GM23338 (cell line): Measurements from ENCODE around the gene USH2A. TPM values are rescaled to one million over a fixed set of nuclear protein-coding genes. Genes with fewer than 3 reads are reported as not detected.

Experiments used
- ATAC-seq: fragments of 200-7000 bp; cut with Tn5 transposase; 3 replicates; pipeline ENCODE4 v1.9.1; 2020
- DNase-seq: peaks from one replicate; pipeline ENCODE4 v3.0.0-alpha.2; 2015; ENCODE audit warnings: low spot score
- H2AFZ ChIP-seq: fragments of 200-600 bp; sonication (generic); 2 replicates; pipeline ENCODE4 v1.8.0; 2016; ENCODE audit warnings: antibody characterized with exemption, mild to moderate bottlenecking, moderate library complexity
- H3F3A ChIP-seq: fragments of 200-600 bp; sonication (generic); replicated peaks from 2 replicates; pipeline ENCODE4 v1.8.0; 2017; ENCODE audit warnings: antibody characterized with exemption, mixed run types, low read depth
- H3K27ac ChIP-seq: fragments of 200-600 bp; sonication (generic); 2 replicates; pipeline ENCODE4 v1.6.1; 2016; ENCODE audit warnings: low read depth
- H3K27me3 ChIP-seq: fragments of 200-600 bp; sonication (generic); 2 replicates; pipeline ENCODE4 v1.8.0; 2016; ENCODE audit warnings: mild to moderate bottlenecking, mixed run types, moderate library complexity; ENCODE audit not compliant: insufficient read depth
- H3K36me3 ChIP-seq: fragments of 200-600 bp; sonication (generic); 2 replicates; pipeline ENCODE4 v1.8.0; 2016; ENCODE audit warnings: mild to moderate bottlenecking; ENCODE audit not compliant: insufficient read depth
- H3K4me1 ChIP-seq: fragments of 200-600 bp; sonication (generic); 2 replicates; pipeline ENCODE4 v1.8.0; 2016; ENCODE audit warnings: mild to moderate bottlenecking, moderate library complexity; ENCODE audit not compliant: insufficient read depth
- H3K4me2 ChIP-seq: fragments of 200-600 bp; sonication (generic); 2 replicates; pipeline ENCODE4 v1.7.1; 2017; ENCODE audit warnings: mixed run types
- H3K4me3 ChIP-seq: fragments of 200-600 bp; sonication (generic); 2 replicates; pipeline ENCODE4 v1.6.1; 2016; ENCODE audit warnings: mixed run types
- H3K79me2 ChIP-seq: fragments of 200-600 bp; sonication (generic); replicated peaks from 2 replicates; pipeline ENCODE4 v1.8.0; 2017; ENCODE audit warnings: mild to moderate bottlenecking; ENCODE audit not compliant: insufficient read depth
- H3K9me2 ChIP-seq: fragments of 200-600 bp; sonication (generic); 2 replicates; pipeline ENCODE4 v1.8.0; 2017; ENCODE audit not compliant: insufficient read depth
- H4K20me1 ChIP-seq: fragments of 200-600 bp; sonication (generic); replicated peaks from 2 replicates; pipeline ENCODE4 v1.8.0; 2017; ENCODE audit warnings: mild to moderate bottlenecking; ENCODE audit not compliant: insufficient read depth
- H3K27ac Mint-ChIP-seq: 2 replicates; pipeline ENCODE4 v1.8.0; 2020; ENCODE audit warnings: inconsistent platforms, mild to moderate bottlenecking, moderate library complexity, mixed read lengths
- H3K27me3 Mint-ChIP-seq: 3 replicates; pipeline ENCODE4 v1.8.0; 2022; ENCODE audit warnings: low read depth, mild to moderate bottlenecking, moderate library complexity, mixed read lengths, inconsistent platforms; ENCODE audit not compliant: insufficient read depth, poor library complexity
- H3K36me3 Mint-ChIP-seq: 3 replicates; pipeline ENCODE4 v1.8.0; 2021; ENCODE audit warnings: low read depth, mild to moderate bottlenecking, inconsistent platforms, moderate library complexity, mixed read lengths
- H3K4me1 Mint-ChIP-seq: 3 replicates; pipeline ENCODE4 v1.8.0; 2020; ENCODE audit warnings: mild to moderate bottlenecking, inconsistent platforms, mixed read lengths
- H3K4me3 Mint-ChIP-seq: 3 replicates; pipeline ENCODE4 v1.8.0; 2021; ENCODE audit warnings: moderate library complexity, mild to moderate bottlenecking, inconsistent platforms, mixed read lengths
- H3K9me3 Mint-ChIP-seq: 3 replicates; pipeline ENCODE4 v1.8.0; 2020; ENCODE audit warnings: moderate library complexity, mild to moderate bottlenecking, inconsistent platforms, mixed read lengths
- CREB1 ChIP-seq: fragments of 250-450 bp; sonication (Bioruptor Pico); IDR thresholded peaks from 2 replicates; pipeline ENCODE4 v1.5.0; 2020; ENCODE audit warnings: low read depth, mild to moderate bottlenecking, moderate library complexity
- EZH2 ChIP-seq: fragments of 200-600 bp; sonication (generic); IDR thresholded peaks from one replicate; pipeline ENCODE4 v1.8.0; 2017; ENCODE audit warnings: antibody characterized with exemption, mild to moderate bottlenecking, low read depth; ENCODE audit not compliant: unreplicated experiment
- NANOG ChIP-seq: IDR thresholded peaks from 2 replicates; pipeline ENCODE4 v1.6.1; 2016; ENCODE audit warnings: antibody characterized with exemption, borderline replicate concordance
- POLR2AphosphoS5 ChIP-seq: IDR thresholded peaks from 2 replicates; pipeline ENCODE4 v1.6.1; 2016; ENCODE audit warnings: antibody characterized with exemption, low read depth
- STAT1 ChIP-seq: IDR thresholded peaks from one replicate; pipeline ENCODE4 v1.6.1; 2016; ENCODE audit warnings: antibody characterized with exemption; ENCODE audit not compliant: unreplicated experiment
- ZNF114 ChIP-seq: fragments of 250-450 bp; sonication (Bioruptor Pico); IDR thresholded peaks from 2 replicates; pipeline ENCODE4 v1.5.0; 2020; ENCODE audit warnings: mild to moderate bottlenecking, moderate library complexity
- ZNF331 ChIP-seq: fragments of 250-450 bp; sonication (Bioruptor Pico); IDR thresholded peaks from 2 replicates; pipeline ENCODE4 v1.5.0; 2020; ENCODE audit warnings: low read depth, mild to moderate bottlenecking, moderate library complexity
- polyA plus RNA-seq: library from polyadenylated mRNA; unstranded; fragments of >200 nt; fragmentation: Nextera tagmentation; extraction: Ambion mirVana; gene quantifications from 2 replicates; pipeline ENCODE4 v1.2.1, GENCODE V29; 2016
- total RNA-seq: library from RNA; depleted of rRNA; stranded (reverse); fragments of >200 nt; shearing (Covaris generic); gene quantifications from 2 replicates; pipeline ENCODE4 v1.2.3, GENCODE V29; 2014
- TF ChIP-seq, protein P1 (sequence below): IDR thresholded peaks from one replicate; pipeline ENCODE4 v1.6.1; 2018; ENCODE audit warnings: antibody characterized with exemption; ENCODE audit not compliant: unreplicated experiment
- TF ChIP-seq, protein P2 (sequence below), 2 experiments: fragments of 200-600 bp in 1 of 2; sonication (generic) in 1 of 2; conservative IDR thresholded peaks; 2 replicates each; pipeline versions ENCODE4 v1.5.1 to v1.6.1; 2016 to 2017; ENCODE audit warnings: antibody characterized with exemption in 2 of 2, low read depth in 2 of 2, mild to moderate bottlenecking in 2 of 2, moderate library complexity in 1 of 2

USH2A gene
- total and polyA plus RNA-seq, 2 experiments from 2014 or later: 0.03 TPM

DNA sequence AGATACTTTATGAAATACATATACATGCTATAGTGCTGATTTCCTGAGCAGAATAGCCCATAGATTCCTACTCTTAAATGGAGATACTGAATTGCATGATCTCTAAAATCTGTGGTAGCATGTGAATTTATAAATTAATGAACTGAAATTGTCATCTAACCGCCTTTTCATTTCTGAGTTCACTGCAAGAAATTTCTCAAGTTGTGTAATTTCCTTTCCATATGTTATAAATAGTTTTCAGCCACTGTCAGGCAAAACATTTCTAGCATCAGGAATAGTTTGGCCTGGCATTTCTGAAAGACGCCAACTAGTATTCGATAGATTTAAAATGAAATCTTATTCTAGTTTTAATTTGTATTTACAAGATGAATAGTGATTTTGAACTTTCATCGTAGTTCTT lies 310.1 kb downstream of the USH2A start:
- H3K27me3 ChIP-seq: no peaks in the 10 kb centered on the region
- no peaks in the 10 kb centered on the region for H3K36me3 ChIP-seq
- Mint-ChIP-seq H3K36me3 (no peaks in the 10 kb centered on the region), H3K4me1 (peaks cover 11% of the 10 kb centered on the region; the same call in 2 of the 3 replicates), H3K9me3 (no peaks in the 10 kb centered on the region), H3K27ac (no peak overlapping the region), H3K27me3 (no peaks in the 10 kb centered on the region), H3K4me3 (no peak overlapping the region)
- DNase-seq (no peak), ATAC-seq (no peak)
- no peak overlapping the region for H3K27ac ChIP-seq
- no peak overlapping the region for H3K4me3 ChIP-seq
- no peaks in the 10 kb centered on the region for H3K79me2 ChIP-seq
- H3K4me2 ChIP-seq: no peak overlapping the region
- H2AFZ ChIP-seq: no peak overlapping the region
- H4K20me1 ChIP-seq: no peaks in the 10 kb centered on the region
- H3F3A ChIP-seq: no peaks in the 10 kb centered on the region
- TF ChIP-seq CREB1 (CRISPR knock-in tag) (no peak), EZH2 (no peak), ZNF114 (CRISPR knock-in tag) (no peak), STAT1 (no peak), NANOG (no peak), ZNF331 (no peak), POLR2AphosphoS5 (no peak)
- TF ChIP-seq, protein P1, sequence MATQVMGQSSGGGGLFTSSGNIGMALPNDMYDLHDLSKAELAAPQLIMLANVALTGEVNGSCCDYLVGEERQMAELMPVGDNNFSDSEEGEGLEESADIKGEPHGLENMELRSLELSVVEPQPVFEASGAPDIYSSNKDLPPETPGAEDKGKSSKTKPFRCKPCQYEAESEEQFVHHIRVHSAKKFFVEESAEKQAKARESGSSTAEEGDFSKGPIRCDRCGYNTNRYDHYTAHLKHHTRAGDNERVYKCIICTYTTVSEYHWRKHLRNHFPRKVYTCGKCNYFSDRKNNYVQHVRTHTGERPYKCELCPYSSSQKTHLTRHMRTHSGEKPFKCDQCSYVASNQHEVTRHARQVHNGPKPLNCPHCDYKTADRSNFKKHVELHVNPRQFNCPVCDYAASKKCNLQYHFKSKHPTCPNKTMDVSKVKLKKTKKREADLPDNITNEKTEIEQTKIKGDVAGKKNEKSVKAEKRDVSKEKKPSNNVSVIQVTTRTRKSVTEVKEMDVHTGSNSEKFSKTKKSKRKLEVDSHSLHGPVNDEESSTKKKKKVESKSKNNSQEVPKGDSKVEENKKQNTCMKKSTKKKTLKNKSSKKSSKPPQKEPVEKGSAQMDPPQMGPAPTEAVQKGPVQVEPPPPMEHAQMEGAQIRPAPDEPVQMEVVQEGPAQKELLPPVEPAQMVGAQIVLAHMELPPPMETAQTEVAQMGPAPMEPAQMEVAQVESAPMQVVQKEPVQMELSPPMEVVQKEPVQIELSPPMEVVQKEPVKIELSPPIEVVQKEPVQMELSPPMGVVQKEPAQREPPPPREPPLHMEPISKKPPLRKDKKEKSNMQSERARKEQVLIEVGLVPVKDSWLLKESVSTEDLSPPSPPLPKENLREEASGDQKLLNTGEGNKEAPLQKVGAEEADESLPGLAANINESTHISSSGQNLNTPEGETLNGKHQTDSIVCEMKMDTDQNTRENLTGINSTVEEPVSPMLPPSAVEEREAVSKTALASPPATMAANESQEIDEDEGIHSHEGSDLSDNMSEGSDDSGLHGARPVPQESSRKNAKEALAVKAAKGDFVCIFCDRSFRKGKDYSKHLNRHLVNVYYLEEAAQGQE: no peak
- TF ChIP-seq, protein P2, sequence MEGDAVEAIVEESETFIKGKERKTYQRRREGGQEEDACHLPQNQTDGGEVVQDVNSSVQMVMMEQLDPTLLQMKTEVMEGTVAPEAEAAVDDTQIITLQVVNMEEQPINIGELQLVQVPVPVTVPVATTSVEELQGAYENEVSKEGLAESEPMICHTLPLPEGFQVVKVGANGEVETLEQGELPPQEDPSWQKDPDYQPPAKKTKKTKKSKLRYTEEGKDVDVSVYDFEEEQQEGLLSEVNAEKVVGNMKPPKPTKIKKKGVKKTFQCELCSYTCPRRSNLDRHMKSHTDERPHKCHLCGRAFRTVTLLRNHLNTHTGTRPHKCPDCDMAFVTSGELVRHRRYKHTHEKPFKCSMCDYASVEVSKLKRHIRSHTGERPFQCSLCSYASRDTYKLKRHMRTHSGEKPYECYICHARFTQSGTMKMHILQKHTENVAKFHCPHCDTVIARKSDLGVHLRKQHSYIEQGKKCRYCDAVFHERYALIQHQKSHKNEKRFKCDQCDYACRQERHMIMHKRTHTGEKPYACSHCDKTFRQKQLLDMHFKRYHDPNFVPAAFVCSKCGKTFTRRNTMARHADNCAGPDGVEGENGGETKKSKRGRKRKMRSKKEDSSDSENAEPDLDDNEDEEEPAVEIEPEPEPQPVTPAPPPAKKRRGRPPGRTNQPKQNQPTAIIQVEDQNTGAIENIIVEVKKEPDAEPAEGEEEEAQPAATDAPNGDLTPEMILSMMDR (conservative IDR thresholded peaks at IDR 0.05; ENCODE audit: low read depth in 2 of 2): no peak
- peaks cover 8% of the 10 kb centered on the region; the same call in 1 of the 2 replicates for H3K4me1 ChIP-seq
- no peaks in the 10 kb centered on the region for H3K9me2 ChIP-seq

DNA sequence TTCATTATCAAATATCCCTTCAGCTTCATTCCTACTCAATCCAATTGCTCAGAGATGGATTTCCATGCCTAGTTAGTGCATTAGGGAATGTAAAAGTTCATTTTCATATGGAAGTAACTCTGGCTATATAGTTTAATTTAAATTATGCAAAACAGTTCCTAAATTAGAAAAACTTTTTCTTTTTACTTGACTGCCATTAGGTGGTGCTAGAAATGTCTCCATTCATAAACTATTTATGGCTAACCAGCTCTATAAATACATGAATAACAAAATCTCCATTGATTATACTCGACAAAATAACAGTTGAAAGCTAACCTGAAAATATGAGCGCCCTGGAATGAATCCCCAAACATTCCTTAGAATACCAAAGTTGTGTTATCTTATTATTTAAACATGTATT lies 311.4 kb downstream of the USH2A start:
- no peak overlapping the region for H3K27ac ChIP-seq
- no peaks in the 10 kb centered on the region for H3K27me3 Mint-ChIP-seq
- H3K27me3 ChIP-seq: no peaks in the 10 kb centered on the region
- H3K79me2 ChIP-seq: no peaks in the 10 kb centered on the region
- ATAC-seq (no peak), DNase-seq (no peak)
- no peaks in the 10 kb centered on the region for H4K20me1 ChIP-seq
- H2AFZ ChIP-seq: no peak overlapping the region
- H3K4me3 ChIP-seq: no peak overlapping the region
- no peak overlapping the region for H3K27ac Mint-ChIP-seq
- no peaks in the 10 kb centered on the region for H3K36me3 ChIP-seq
- no peak overlapping the region for H3K4me3 Mint-ChIP-seq
- TF ChIP-seq, protein P2 (conservative IDR thresholded peaks at IDR 0.05; ENCODE audit: low read depth in 2 of 2): peak in 1 of 2 experiments; percentile 32; a peak in 2 of 4 replicates
- TF ChIP-seq NANOG: no peak
- no peaks in the 10 kb centered on the region for H3K9me3 Mint-ChIP-seq
- no peak overlapping the region for H3K4me2 ChIP-seq
- H3K4me1 ChIP-seq: peaks cover 2% of the 10 kb centered on the region; the same call in 1 of the 2 replicates
- no peaks in the 10 kb centered on the region for H3K9me2 ChIP-seq
- H3K36me3 Mint-ChIP-seq: no peaks in the 10 kb centered on the region
- peaks cover 5% of the 10 kb centered on the region; the same call in 2 of the 3 replicates for H3K4me1 Mint-ChIP-seq
- no peaks in the 10 kb centered on the region for H3F3A ChIP-seq
